Gastroesophageal sphincter (tissue), 3 donors: ENCODE measurements around the gene CDC34.

Experiments used
- EP300 ChIP-seq: sonication (generic); formaldehyde crosslinking; IDR thresholded peaks from one replicate; pipeline ENCODE4 v1.6.1; 2017; ENCODE audit warnings: antibody characterized with exemption, mild to moderate bottlenecking
- POLR2A ChIP-seq, 2 donors: fragments of 450-650 bp; IDR thresholded peaks; one replicate each; pipeline ENCODE4 v1.6.1; 2017; ENCODE audit warnings: antibody characterized with exemption in 2 of 2, mild to moderate bottlenecking in 2 of 2, moderate library complexity in 1 of 2
- TF ChIP-seq, protein P1 (sequence below), 4 experiments: fragments of 200-600 bp in 2 of 4; fragments of 450-650 bp in 2 of 4; sonication (generic) in 1 of 4; IDR thresholded peaks; one replicate each; pipeline ENCODE4 v1.5.1; 2017 to 2019; ENCODE audit warnings: antibody characterized with exemption in 4 of 4, mild to moderate bottlenecking in 2 of 4, moderate library complexity in 2 of 4

GRCh38 chr19:579842-580155 lies 48.2 kb downstream of the CDC34 start:
- TF ChIP-seq, protein P1, sequence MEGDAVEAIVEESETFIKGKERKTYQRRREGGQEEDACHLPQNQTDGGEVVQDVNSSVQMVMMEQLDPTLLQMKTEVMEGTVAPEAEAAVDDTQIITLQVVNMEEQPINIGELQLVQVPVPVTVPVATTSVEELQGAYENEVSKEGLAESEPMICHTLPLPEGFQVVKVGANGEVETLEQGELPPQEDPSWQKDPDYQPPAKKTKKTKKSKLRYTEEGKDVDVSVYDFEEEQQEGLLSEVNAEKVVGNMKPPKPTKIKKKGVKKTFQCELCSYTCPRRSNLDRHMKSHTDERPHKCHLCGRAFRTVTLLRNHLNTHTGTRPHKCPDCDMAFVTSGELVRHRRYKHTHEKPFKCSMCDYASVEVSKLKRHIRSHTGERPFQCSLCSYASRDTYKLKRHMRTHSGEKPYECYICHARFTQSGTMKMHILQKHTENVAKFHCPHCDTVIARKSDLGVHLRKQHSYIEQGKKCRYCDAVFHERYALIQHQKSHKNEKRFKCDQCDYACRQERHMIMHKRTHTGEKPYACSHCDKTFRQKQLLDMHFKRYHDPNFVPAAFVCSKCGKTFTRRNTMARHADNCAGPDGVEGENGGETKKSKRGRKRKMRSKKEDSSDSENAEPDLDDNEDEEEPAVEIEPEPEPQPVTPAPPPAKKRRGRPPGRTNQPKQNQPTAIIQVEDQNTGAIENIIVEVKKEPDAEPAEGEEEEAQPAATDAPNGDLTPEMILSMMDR (IDR thresholded peaks at IDR 0.05): no peak
- no peak for TF ChIP-seq POLR2A (IDR thresholded peaks at IDR 0.05)
- no peak for TF ChIP-seq EP300
